SH-SY5Y (cell line): ENCODE data around the gene OPCML.

Source experiments
- GATA2 ChIP-seq: IDR thresholded peaks from 2 replicates; pipeline ENCODE4 v1.6.1; 2011; ENCODE audit warnings: mild to moderate bottlenecking, low read depth, low read length
- GATA3 ChIP-seq: IDR thresholded peaks from 2 replicates; pipeline ENCODE4 v1.6.1; 2011; ENCODE audit warnings: low read depth, mild to moderate bottlenecking, low read length, moderate library complexity

GRCh38 chr11:132671851-132672370 is 860.4 kb downstream of the OPCML start:
- no peak for TF ChIP-seq GATA3
- no peak for TF ChIP-seq GATA2
